Measurements from ENCODE around the gene NPLOC4. TPM values are rescaled to one million over a fixed set of nuclear protein-coding genes. Genes with fewer than 3 reads are reported as not detected.
"Not testable (repeated sequence)": the region's sequence is repeated elsewhere in the genome, so short reads cannot be mapped to it uniquely, and the experiment has no call there.

NPLOC4 gene
- polyA plus RNA-seq (ENCODE audit: insufficient read length) = 55.0 TPM

GRCh38 chr17:81636505-81637288 is at the start of gene NPLOC4, which contains the start of gene TSPAN10:
Gene NPLOC4, minus strand, starts transcription at chr17:81637112. Its CDS starts 182 bp downstream, at chr17:81636930.
Gene TSPAN10, plus strand, starts transcription at chr17:81637196. Its CDS starts 5,217 bp downstream, at chr17:81642413.
- DNase-seq = peak; percentile 92

DNA sequence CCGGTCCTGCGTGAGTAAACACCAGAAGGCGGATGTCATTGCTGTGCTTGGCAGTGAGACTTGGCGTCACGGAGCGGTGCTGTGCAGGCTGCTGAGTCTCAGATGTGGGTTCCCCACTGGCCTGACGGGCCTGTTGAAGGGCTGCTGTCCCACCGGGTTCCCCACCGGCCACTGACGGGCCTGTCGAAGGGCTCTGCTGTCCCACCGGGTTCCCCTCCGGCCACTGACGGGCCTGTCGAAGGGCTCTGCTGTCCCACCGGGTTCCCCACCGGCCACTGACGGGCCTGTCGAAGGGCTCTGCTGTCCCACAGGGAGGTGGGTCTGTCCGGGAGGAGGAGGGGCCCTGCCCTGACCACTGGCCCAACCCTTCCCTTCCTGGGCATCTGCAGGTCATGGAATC is 49.7 kb upstream of the NPLOC4 start:
- DNase-seq = no peak

DNA sequence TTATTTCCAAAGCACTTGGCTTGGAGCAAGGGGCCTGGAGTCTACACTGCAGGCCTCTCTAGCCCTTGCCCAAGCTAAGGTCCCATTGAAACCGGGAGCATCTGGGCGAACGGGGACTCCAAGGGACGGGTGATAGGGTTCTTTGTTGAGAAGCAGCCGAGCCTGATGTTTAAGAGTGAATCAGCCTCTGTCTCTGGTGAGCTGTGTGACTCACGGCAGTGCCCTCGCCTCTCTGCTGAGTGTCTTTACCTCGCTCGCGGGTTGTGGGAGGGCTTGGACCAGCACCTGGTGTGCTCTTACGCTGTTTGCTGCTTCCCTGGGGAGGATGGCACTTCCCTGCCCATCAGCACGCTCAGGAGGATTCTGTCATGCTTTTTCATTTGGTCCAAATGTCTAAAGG is 48.2 kb upstream of the NPLOC4 start:
- no peak for DNase-seq

GRCh38 chr17:81684442-81684911 is 47.6 kb upstream of the NPLOC4 start:
- no peak for DNase-seq

- peak; percentile 100 for DNase-seq
Measured at GRCh38 chr17:81683584-81684441, 46.9 kb upstream of the NPLOC4 start, which contains the start of the genes ARL16 and HGS. Gene ARL16, minus strand, starts transcription at chr17:81683797. Its CDS starts 44 bp downstream, at chr17:81683753. Gene HGS, plus strand, starts transcription at chr17:81684011. Its CDS starts 56 bp downstream, at chr17:81684067.

DNA sequence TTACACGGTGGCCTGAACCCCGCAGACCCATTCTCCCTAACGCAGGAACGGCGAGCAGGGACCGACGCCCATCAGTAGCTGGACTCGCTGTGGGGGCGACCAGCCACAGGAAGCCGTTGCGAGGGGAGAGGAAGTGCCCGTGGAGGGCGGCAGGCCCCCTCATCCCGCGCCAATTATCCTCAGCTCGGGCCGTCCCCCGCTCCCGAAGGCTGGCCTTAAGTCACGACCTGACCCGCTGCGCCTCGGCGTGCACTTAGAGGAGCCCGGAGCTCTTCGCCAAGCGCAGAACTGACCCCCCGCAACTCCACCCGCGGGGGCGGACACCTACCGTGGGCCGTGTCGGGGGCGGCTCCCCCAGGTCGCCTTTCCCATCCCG is 46.3 kb upstream of the NPLOC4 start:
- no peak for DNase-seq

- no peak for DNase-seq
Measured at GRCh38 chr17:81682565-81683207, 45.8 kb upstream of the NPLOC4 start.

GRCh38 chr17:81681672-81682071 is 44.8 kb upstream of the NPLOC4 start:
- DNase-seq = no peak

DNA sequence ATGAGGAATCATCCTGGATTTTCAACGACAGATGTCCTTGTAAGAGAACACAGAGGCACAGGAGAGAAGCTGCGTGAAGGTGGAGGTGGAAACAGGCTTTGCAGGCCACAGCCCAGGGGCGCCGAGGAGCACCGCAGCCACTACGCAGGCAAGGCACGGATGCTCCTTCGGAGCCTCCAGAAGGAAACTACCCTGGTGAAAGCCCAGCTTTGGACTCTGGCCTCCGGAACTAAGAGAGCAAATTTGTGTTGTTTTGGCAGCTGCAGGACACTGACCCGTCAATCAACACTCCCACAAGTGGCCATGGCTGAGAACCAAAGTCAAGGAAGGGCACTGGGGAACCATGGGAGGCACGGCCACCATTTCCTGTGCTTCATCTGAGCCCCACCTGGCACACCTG is 43.2 kb upstream of the NPLOC4 start:
- DNase-seq = no peak

DNA sequence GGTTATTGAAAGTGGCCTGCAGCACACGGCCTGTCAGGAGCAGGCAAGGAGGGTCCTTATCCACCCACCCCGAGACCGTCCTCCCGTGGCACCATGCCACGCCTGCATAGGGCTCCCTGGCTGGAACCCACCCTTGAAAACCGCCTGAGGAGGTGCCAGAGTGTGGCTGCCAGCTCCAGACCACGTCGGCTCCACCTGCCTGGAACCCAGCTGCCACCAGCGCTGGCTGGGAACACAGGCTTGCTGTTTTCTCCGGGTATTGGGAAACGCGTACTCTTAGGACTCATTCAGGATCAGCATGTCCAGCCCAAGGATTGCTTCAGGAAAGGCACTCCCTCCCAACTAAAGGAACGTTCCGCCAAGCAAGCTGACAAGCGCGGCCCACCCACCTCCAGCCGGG is 40.0 kb upstream of the NPLOC4 start:
- DNase-seq = no peak

- not testable (repeated sequence) for DNase-seq
Measured at GRCh38 chr17:81675515-81676221, 38.8 kb upstream of the NPLOC4 start.

DNA sequence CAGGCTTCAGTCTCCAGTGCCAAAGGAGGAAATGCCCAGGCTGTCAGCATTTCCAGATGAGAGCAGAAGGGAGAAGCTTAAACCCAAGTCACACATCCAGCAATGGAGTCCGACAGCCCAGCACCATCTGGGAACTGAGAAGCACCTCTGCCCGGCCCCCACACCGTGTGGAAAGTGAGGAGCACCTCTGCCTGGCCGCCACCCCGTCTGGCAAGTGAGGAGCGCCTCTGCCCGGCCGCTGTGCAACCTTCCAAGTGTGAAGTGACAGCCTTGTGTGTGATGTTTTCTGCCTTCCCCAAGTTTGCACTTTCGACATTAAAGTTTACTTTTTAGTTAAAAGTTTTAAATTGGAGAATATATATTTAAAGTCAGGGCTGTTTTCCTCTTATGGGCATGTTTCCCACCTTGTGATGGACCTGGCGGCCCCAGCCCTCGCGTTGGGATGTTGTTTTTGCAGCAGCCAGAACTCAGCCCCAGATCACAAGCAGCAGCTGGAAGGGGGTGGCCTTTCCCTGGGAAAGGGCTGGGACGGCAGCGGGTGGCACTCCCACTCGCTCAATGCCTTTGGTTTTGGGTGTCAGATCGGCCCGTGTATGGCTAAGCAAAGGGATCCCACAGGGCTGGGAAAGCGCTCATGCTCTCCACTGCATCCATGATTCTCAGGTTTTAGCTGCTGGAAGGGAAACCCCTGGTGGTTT is 36.8 kb upstream of the NPLOC4 start:
- DNase-seq = no peak

DNA sequence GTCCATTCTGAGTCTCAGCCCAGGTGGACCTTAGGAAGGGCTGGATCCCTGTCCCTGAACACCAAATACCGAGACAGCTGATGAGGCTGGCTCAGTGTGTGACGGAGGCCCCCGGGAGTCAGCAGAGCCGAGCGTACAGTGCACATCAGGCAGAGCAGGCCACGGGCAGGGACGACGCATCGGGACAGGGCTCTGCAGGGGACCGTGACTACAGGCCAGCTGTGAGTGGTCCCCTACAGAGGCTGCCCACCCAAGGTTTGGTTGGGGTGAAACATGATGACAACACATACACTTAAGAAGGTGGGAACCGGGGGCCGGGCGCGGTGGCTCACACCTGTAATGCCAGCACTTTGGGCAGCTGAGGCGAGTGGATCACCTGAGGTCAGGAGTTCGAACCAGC is 36.0 kb upstream of the NPLOC4 start:
- DNase-seq = no peak

- DNase-seq = no peak
Measured at GRCh38 chr17:81672504-81672903, 35.6 kb upstream of the NPLOC4 start.

DNA sequence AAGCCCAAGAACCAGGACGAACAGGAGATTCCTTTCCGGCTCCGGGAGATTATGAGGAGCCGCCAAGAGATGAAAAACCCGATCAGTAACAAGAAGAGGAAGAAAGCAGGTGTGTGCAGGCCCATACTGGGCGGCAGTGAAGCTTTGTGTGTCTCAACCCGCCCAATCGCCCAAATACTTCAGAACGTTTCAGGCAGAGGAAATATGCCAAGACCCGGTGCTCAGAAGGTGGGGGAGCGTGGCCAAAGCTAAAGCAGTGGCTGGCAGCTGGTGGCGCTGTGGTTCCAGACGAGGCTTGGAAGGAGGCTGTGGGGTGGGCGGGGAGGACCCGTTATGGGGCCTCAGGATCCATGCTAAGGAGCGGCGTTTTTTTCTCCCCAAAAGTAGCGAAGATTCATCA is 30.8 kb upstream of the NPLOC4 start:
- no peak for DNase-seq

- peak; percentile 95 for DNase-seq
Measured at GRCh38 chr17:81666342-81667191, 29.7 kb upstream of the NPLOC4 start, which contains the start of the genes CCDC137 and OXLD1. Gene CCDC137, plus strand, starts transcription at chr17:81666737. Its CDS starts 30 bp downstream, at chr17:81666767. Gene OXLD1, minus strand, starts transcription at chr17:81666605. Its CDS starts 28 bp downstream, at chr17:81666577.

DNA sequence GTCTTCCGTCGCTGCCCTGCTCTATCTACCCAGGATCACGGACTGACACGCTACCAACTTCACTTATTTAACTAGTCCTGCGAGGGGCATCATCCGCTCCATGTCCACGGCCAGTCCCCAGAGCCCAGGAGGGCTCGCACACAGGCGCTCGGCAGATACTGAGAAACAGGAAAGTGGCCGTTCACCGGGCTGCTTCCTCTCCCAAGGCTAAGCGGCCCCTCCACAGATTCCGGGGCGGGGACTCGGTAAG is 29.1 kb upstream of the NPLOC4 start:
- DNase-seq = no peak

GRCh38 chr17:81665205-81666091 is 28.5 kb upstream of the NPLOC4 start:
- DNase-seq = no peak

DNA sequence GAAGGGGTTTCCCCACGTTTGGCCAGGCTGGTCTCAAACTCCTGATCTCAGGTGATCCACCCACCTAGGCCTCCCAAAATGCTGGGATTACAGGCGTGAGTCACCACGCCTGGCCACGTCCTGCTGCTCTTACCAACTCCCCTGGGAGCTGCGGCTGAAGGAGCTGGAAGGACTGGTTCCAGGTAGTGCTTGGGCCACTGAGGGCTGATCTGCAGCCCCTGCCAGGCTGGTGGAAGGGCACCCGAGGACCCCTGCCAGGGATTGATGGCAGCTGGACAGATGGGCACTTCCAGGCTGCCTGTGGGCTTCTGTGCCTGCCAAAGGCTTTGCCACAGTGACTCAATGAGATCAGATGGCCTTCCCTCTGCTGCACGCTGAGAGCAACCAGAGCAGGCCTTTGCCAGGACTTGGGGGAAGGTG is 27.1 kb upstream of the NPLOC4 start:
- DNase-seq = no peak

Data from hindlimb muscle (tissue), 1 donor.